Ishikawa (cell line): ENCODE data around the gene SMYD3.

Experiments used
- CEBPB ChIP-seq: IDR thresholded peaks from 2 replicates; pipeline ENCODE4 v1.6.1; 2012
- CREB1 ChIP-seq: IDR thresholded peaks from 2 replicates; pipeline ENCODE4 v1.6.1; 2012; ENCODE audit warnings: low read depth
- EP300 ChIP-seq: IDR thresholded peaks from 2 replicates; pipeline ENCODE4 v1.6.1; 2012; ENCODE audit warnings: borderline replicate concordance
- FOXM1 ChIP-seq: IDR thresholded peaks from 2 replicates; pipeline ENCODE4 v1.6.1; 2012; ENCODE audit warnings: low read depth, borderline replicate concordance
- NFIC ChIP-seq: IDR thresholded peaks from 2 replicates; pipeline ENCODE4 v1.6.1; 2012
- RAD21 ChIP-seq: IDR thresholded peaks from 2 replicates; pipeline ENCODE4 v1.6.1; 2012; ENCODE audit warnings: low read depth
- REST ChIP-seq: IDR thresholded peaks from 2 replicates; pipeline ENCODE4 v1.6.1; 2012; ENCODE audit warnings: low read depth, mild to moderate bottlenecking
- TAF1 ChIP-seq: IDR thresholded peaks from 2 replicates; pipeline ENCODE4 v1.6.1; 2012; ENCODE audit warnings: low read depth, mild to moderate bottlenecking
- YY1 ChIP-seq: IDR thresholded peaks from 2 replicates; pipeline ENCODE4 v1.6.1; 2012; ENCODE audit warnings: low read depth

- TF ChIP-seq RAD21 (peak; percentile 4; the same call in 1 of the 2 replicates), EP300 (peak; percentile 64; the same call in 1 of the 2 replicates), TAF1 (no peak), CEBPB (peak; percentile 64), FOXM1 (peak; percentile 54; the same call in 1 of the 2 replicates), REST (no peak), CREB1 (no peak), YY1 (no peak), NFIC (peak; percentile 48; the same call in 1 of the 2 replicates)
Observed at GRCh38 chr1:246066573-246066972, 440.5 kb downstream of the SMYD3 start.
